8988T (cell line): Measurements from ENCODE around the gene SSR3.
A peak's percentile ranks its signal among the peaks of the same experiment; 100 is the strongest.

Experiments used
- DNase-seq: peaks from one replicate; pipeline ENCODE4 v3.0.0; 2011

Gene SSR3

GRCh38 chr3:156535162-156535627 lies 19.7 kb downstream of the SSR3 start:
- DNase-seq = no peak

GRCh38 chr3:156533205-156533604 lies 21.7 kb downstream of the SSR3 start:
- DNase-seq = no peak

GRCh38 chr3:156532730-156533129 lies 22.2 kb downstream of the SSR3 start:
- DNase-seq = no peak

GRCh38 chr3:156530980-156531379 lies 23.9 kb downstream of the SSR3 start:
- DNase-seq = no peak

GRCh38 chr3:156527060-156527459 lies 27.9 kb downstream of the SSR3 start:
- DNase-seq = no peak

GRCh38 chr3:156525808-156526207 lies 29.1 kb downstream of the SSR3 start:
- no peak for DNase-seq

GRCh38 chr3:156522673-156523072 lies 32.2 kb downstream of the SSR3 start:
- no peak for DNase-seq

- DNase-seq = no peak
These were observed 35.2 kb downstream of the SSR3 start for GRCh38 chr3:156519758-156520162.

- no peak for DNase-seq
These were observed 36.2 kb downstream of the SSR3 start for GRCh38 chr3:156518726-156519125.

GRCh38 chr3:156516961-156517360 lies 38.0 kb downstream of the SSR3 start:
- DNase-seq = no peak

- DNase-seq = no peak
These were observed 38.6 kb downstream of the SSR3 start for GRCh38 chr3:156516284-156516683.

- DNase-seq = no peak
These were observed 41.3 kb downstream of the SSR3 start for GRCh38 chr3:156513619-156514018.

- DNase-seq = no peak
These were observed 42.8 kb downstream of the SSR3 start for GRCh38 chr3:156511987-156512677.

GRCh38 chr3:156509189-156510174 lies 45.4 kb downstream of the SSR3 start:
- DNase-seq = peak; percentile 20

GRCh38 chr3:156507285-156507684 lies 47.6 kb downstream of the SSR3 start:
- DNase-seq = no peak

- DNase-seq = no peak
These were observed 56.6 kb downstream of the SSR3 start for GRCh38 chr3:156498307-156498706.

GRCh38 chr3:156497326-156497725 lies 57.6 kb downstream of the SSR3 start:
- DNase-seq = no peak

- DNase-seq = no peak
These were observed 59.1 kb downstream of the SSR3 start for GRCh38 chr3:156495816-156496215.

GRCh38 chr3:156493887-156494286 lies 61.0 kb downstream of the SSR3 start:
- no peak for DNase-seq

GRCh38 chr3:156492801-156493261 lies 62.1 kb downstream of the SSR3 start:
- DNase-seq = no peak

GRCh38 chr3:156491192-156491591 lies 63.7 kb downstream of the SSR3 start:
- no peak for DNase-seq
